Measurements from ENCODE around the gene OR52N5.

GRCh38 chr11:5753943-5754342 lies 29.2 kb downstream of the OR52N5 start, which contains the start of gene OR52N4:
- no peak for TF ChIP-seq HSF4 (CRISPR knock-in tag; IDR thresholded peaks at IDR 0.05; ENCODE audit: borderline replicate concordance)
- TF ChIP-seq ZNF584 (CRISPR knock-in tag; IDR thresholded peaks at IDR 0.05; ENCODE audit: low read depth), result no peak
- TF ChIP-seq, protein P1, sequence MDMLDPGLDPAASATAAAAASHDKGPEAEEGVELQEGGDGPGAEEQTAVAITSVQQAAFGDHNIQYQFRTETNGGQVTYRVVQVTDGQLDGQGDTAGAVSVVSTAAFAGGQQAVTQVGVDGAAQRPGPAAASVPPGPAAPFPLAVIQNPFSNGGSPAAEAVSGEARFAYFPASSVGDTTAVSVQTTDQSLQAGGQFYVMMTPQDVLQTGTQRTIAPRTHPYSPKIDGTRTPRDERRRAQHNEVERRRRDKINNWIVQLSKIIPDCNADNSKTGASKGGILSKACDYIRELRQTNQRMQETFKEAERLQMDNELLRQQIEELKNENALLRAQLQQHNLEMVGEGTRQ (CRISPR knock-in tag; IDR thresholded peaks at IDR 0.05), result no peak
- no peak for TF ChIP-seq PCBP1 (IDR thresholded peaks at IDR 0.05; ENCODE audit: low read depth, low read length, poor library complexity, severe bottlenecking)
- no peak for TF ChIP-seq RAD21 (CRISPR knock-in tag; conservative IDR thresholded peaks at IDR 0.05 in 1 of 2, IDR thresholded peaks at IDR 0.05 in 1 of 2)
- TF ChIP-seq FOXK2 (conservative IDR thresholded peaks at IDR 0.05 in 1 of 2, IDR thresholded peaks at IDR 0.05 in 1 of 2; ENCODE audit: low read depth in 2 of 2), result no peak
- TF ChIP-seq CREB1 (IDR thresholded peaks at IDR 0.05), result no peak
- no peak for TF ChIP-seq CREB1 (CRISPR knock-in tag; IDR thresholded peaks at IDR 0.05)

All from K562 (cell line).